Stimulated activated effector memory CD8-positive, alpha-beta T cell treated with anti-CD3 and anti-CD28 coated beads, Interleukin-12 subunit alpha, Interleukin-12 subunit beta, amount 100 ng/mL, for 72 hours (primary cell): ENCODE data around the gene ULK4.

ENCODE experiments used
- ATAC-seq: fragments of 150-1000 bp; cut with Tn5 transposase; 2 replicates; pipeline ENCODE4 v1.10.0; 2021
- DNase-seq, 2 donors: peaks; one replicate each; pipeline ENCODE4 v3.0.0; 2021 to 2022; ENCODE audit warnings: low spot score in 2 of 2
- H3K27ac Mint-ChIP-seq: one replicate; pipeline ENCODE4 v1.8.0; 2022; ENCODE audit warnings: mild to moderate bottlenecking, mixed read lengths
- H3K36me3 Mint-ChIP-seq: one replicate; pipeline ENCODE4 v1.8.0; 2022; ENCODE audit warnings: mild to moderate bottlenecking, mixed read lengths
- H3K4me1 Mint-ChIP-seq: one replicate; pipeline ENCODE4 v1.8.0; 2022; ENCODE audit warnings: mixed read lengths
- H3K4me3 Mint-ChIP-seq: one replicate; pipeline ENCODE4 v1.8.0; 2022; ENCODE audit warnings: mild to moderate bottlenecking, mixed read lengths
- H3K9me3 Mint-ChIP-seq: one replicate; pipeline ENCODE4 v1.8.0; 2022; ENCODE audit warnings: mixed read lengths

The ULK4 gene

GRCh38 chr3:41348401-41348800 is 613.5 kb downstream of the ULK4 start:
- Mint-ChIP-seq H3K9me3 (no peaks in the 10 kb centered on the region), H3K36me3 (no peaks in the 10 kb centered on the region), H3K4me3 (no peak overlapping the region), H3K4me1 (no peaks in the 10 kb centered on the region), H3K27ac (no peak overlapping the region)
- ATAC-seq (no peak), DNase-seq (no peak)

- no peaks in the 10 kb centered on the region for H3K4me1 Mint-ChIP-seq
- no peak for ATAC-seq
- H3K27ac Mint-ChIP-seq = no peak overlapping the region
- H3K36me3 Mint-ChIP-seq = no peaks in the 10 kb centered on the region
- no peak for DNase-seq
- H3K9me3 Mint-ChIP-seq = no peaks in the 10 kb centered on the region
- H3K4me3 Mint-ChIP-seq = no peak overlapping the region
Measured at GRCh38 chr3:41346698-41347270, 615.1 kb downstream of the ULK4 start.

- Mint-ChIP-seq H3K9me3 (no peaks in the 10 kb centered on the region), H3K4me1 (no peaks in the 10 kb centered on the region), H3K4me3 (no peak overlapping the region), H3K36me3 (no peaks in the 10 kb centered on the region), H3K27ac (no peak overlapping the region)
- DNase-seq (no peak), ATAC-seq (no peak)
Measured at GRCh38 chr3:41345788-41346187, 616.1 kb downstream of the ULK4 start.

GRCh38 chr3:41339758-41340157 is 622.1 kb downstream of the ULK4 start:
- DNase-seq (no peak), ATAC-seq (no peak)
- no peak overlapping the region for H3K4me3 Mint-ChIP-seq
- H3K9me3 Mint-ChIP-seq = no peaks in the 10 kb centered on the region
- H3K4me1 Mint-ChIP-seq = no peaks in the 10 kb centered on the region
- no peak overlapping the region for H3K27ac Mint-ChIP-seq
- no peaks in the 10 kb centered on the region for H3K36me3 Mint-ChIP-seq

- Mint-ChIP-seq H3K4me3 (no peak overlapping the region), H3K27ac (no peak overlapping the region), H3K4me1 (no peaks in the 10 kb centered on the region), H3K9me3 (no peaks in the 10 kb centered on the region), H3K36me3 (no peaks in the 10 kb centered on the region)
- DNase-seq (no peak), ATAC-seq (no peak)
Measured at GRCh38 chr3:41338276-41338675, 623.6 kb downstream of the ULK4 start.

- Mint-ChIP-seq H3K27ac (no peak overlapping the region), H3K4me3 (no peak overlapping the region), H3K36me3 (no peaks in the 10 kb centered on the region), H3K4me1 (no peaks in the 10 kb centered on the region), H3K9me3 (no peaks in the 10 kb centered on the region)
- DNase-seq (no peak), ATAC-seq (no peak)
Measured at GRCh38 chr3:41334426-41334825, 627.5 kb downstream of the ULK4 start.

GRCh38 chr3:41331041-41331440 is 630.9 kb downstream of the ULK4 start:
- H3K9me3 Mint-ChIP-seq = no peaks in the 10 kb centered on the region
- H3K4me1 Mint-ChIP-seq = no peaks in the 10 kb centered on the region
- no peaks in the 10 kb centered on the region for H3K36me3 Mint-ChIP-seq
- ATAC-seq (no peak), DNase-seq (no peak)
- no peak overlapping the region for H3K27ac Mint-ChIP-seq
- no peak overlapping the region for H3K4me3 Mint-ChIP-seq

GRCh38 chr3:41330465-41330864 is 631.4 kb downstream of the ULK4 start:
- H3K4me1 Mint-ChIP-seq = no peaks in the 10 kb centered on the region
- no peaks in the 10 kb centered on the region for H3K9me3 Mint-ChIP-seq
- DNase-seq (no peak), ATAC-seq (no peak)
- H3K36me3 Mint-ChIP-seq = no peaks in the 10 kb centered on the region
- no peak overlapping the region for H3K27ac Mint-ChIP-seq
- H3K4me3 Mint-ChIP-seq = no peak overlapping the region

- no peak for DNase-seq
- H3K27ac Mint-ChIP-seq = no peak overlapping the region
- no peaks in the 10 kb centered on the region for H3K36me3 Mint-ChIP-seq
- H3K4me1 Mint-ChIP-seq = no peaks in the 10 kb centered on the region
- ATAC-seq = no peak
- H3K9me3 Mint-ChIP-seq = no peaks in the 10 kb centered on the region
- no peak overlapping the region for H3K4me3 Mint-ChIP-seq
Measured at GRCh38 chr3:41329881-41330280, 632.0 kb downstream of the ULK4 start.

GRCh38 chr3:41328926-41329325 is 633.0 kb downstream of the ULK4 start:
- DNase-seq = no peak
- Mint-ChIP-seq H3K27ac (no peak overlapping the region), H3K9me3 (no peaks in the 10 kb centered on the region), H3K4me3 (no peak overlapping the region), H3K36me3 (no peaks in the 10 kb centered on the region), H3K4me1 (no peaks in the 10 kb centered on the region)
- ATAC-seq = no peak

- H3K27ac Mint-ChIP-seq = no peak overlapping the region
- H3K36me3 Mint-ChIP-seq = no peaks in the 10 kb centered on the region
- DNase-seq (no peak), ATAC-seq (no peak)
- H3K4me3 Mint-ChIP-seq = no peak overlapping the region
- no peaks in the 10 kb centered on the region for H3K4me1 Mint-ChIP-seq
- no peaks in the 10 kb centered on the region for H3K9me3 Mint-ChIP-seq
Measured at GRCh38 chr3:41327718-41328117, 634.2 kb downstream of the ULK4 start.

- Mint-ChIP-seq H3K27ac (no peak overlapping the region), H3K4me3 (no peak overlapping the region), H3K9me3 (no peaks in the 10 kb centered on the region), H3K36me3 (no peaks in the 10 kb centered on the region), H3K4me1 (no peaks in the 10 kb centered on the region)
- DNase-seq (no peak), ATAC-seq (no peak)
Measured at GRCh38 chr3:41324156-41324475, 637.8 kb downstream of the ULK4 start.

- no peak for DNase-seq
- Mint-ChIP-seq H3K4me3 (no peak overlapping the region), H3K27ac (no peak overlapping the region), H3K36me3 (no peaks in the 10 kb centered on the region), H3K9me3 (no peaks in the 10 kb centered on the region), H3K4me1 (no peaks in the 10 kb centered on the region)
- ATAC-seq = no peak
Measured at GRCh38 chr3:41323467-41324155, 638.3 kb downstream of the ULK4 start.

GRCh38 chr3:41321642-41321980 is 640.3 kb downstream of the ULK4 start:
- Mint-ChIP-seq H3K9me3 (no peaks in the 10 kb centered on the region), H3K4me3 (no peak overlapping the region), H3K36me3 (no peaks in the 10 kb centered on the region), H3K27ac (no peak overlapping the region), H3K4me1 (no peaks in the 10 kb centered on the region)
- DNase-seq = no peak
- no peak for ATAC-seq

- H3K27ac Mint-ChIP-seq = no peak overlapping the region
- no peak for DNase-seq
- H3K4me1 Mint-ChIP-seq = no peaks in the 10 kb centered on the region
- H3K36me3 Mint-ChIP-seq = no peaks in the 10 kb centered on the region
- ATAC-seq = no peak
- no peaks in the 10 kb centered on the region for H3K9me3 Mint-ChIP-seq
- no peak overlapping the region for H3K4me3 Mint-ChIP-seq
Measured at GRCh38 chr3:41320953-41321641, 640.8 kb downstream of the ULK4 start.

GRCh38 chr3:41318520-41318919 is 643.4 kb downstream of the ULK4 start:
- no peak for DNase-seq
- ATAC-seq = no peak
- H3K27ac Mint-ChIP-seq = no peak overlapping the region
- no peaks in the 10 kb centered on the region for H3K36me3 Mint-ChIP-seq
- H3K9me3 Mint-ChIP-seq = no peaks in the 10 kb centered on the region
- no peaks in the 10 kb centered on the region for H3K4me1 Mint-ChIP-seq
- no peak overlapping the region for H3K4me3 Mint-ChIP-seq
